B cell (primary cell): ENCODE measurements around the gene GRK6. TPM values are rescaled to one million over a fixed set of nuclear protein-coding genes. Genes with fewer than 3 reads are reported as not detected.

Experiments
- ATAC-seq: fragments of 200-7000 bp; cut with Tn5 transposase; one replicate; pipeline ENCODE4 v1.10.0; 2021; ENCODE audit warnings: low read depth, mild to moderate bottlenecking, moderate number of reproducible peaks, moderate library complexity
- CTCF ChIA-PET: fragments of 350-600 bp; sonication (Branson Sonifier 250); formaldehyde crosslinking; loops from one replicate; lab custom pipeline; 2021; ENCODE audit warnings: antibody characterized with exemption, inconsistent platforms; lab: Charles Lee
- POLR2A ChIA-PET: fragments of 350-600 bp; sonication (Branson Sonifier 250); formaldehyde crosslinking; loops from one replicate; lab custom pipeline; 2021; ENCODE audit warnings: antibody characterized with exemption; lab: Charles Lee
- DNase-seq: peaks from one replicate; pipeline ENCODE4 v3.0.0; 2013
- H2AFZ ChIP-seq: 2 replicates; pipeline ENCODE4 v1.6.1; 2012; ENCODE audit warnings: mild to moderate bottlenecking, low read depth, low read length; ENCODE audit not compliant: insufficient read depth, poor library complexity, severe bottlenecking
- H3K27ac ChIP-seq, 2 donors: 1 replicate in 1 of 2; 2 replicates in 1 of 2; pipeline ENCODE4 v1.5.1; 2012 to 2013; ENCODE audit warnings: low read length in 2 of 2, mild to moderate bottlenecking in 2 of 2, moderate library complexity in 1 of 2
- H3K27me3 ChIP-seq, 4 experiments: fragments of 200-600 bp in 1 of 4; sonication (generic) in 1 of 4; replicated peaks in 1 of 4; 1 replicate in 2 of 4; 2 replicates in 2 of 4; pipeline versions ENCODE4 v1.6.1 to v1.7.0; 2013 to 2016; ENCODE audit warnings: low read length in 3 of 4, mild to moderate bottlenecking in 2 of 4, mixed read lengths in 1 of 4, moderate library complexity in 1 of 4; ENCODE audit not compliant: insufficient read depth in 4 of 4, control insufficient read depth in 3 of 4; ENCODE audit errors: control extremely low read depth in 1 of 4
- H3K36me3 ChIP-seq, 2 experiments: replicated peaks in 1 of 2; 1 replicate in 1 of 2; 2 replicates in 1 of 2; pipeline versions ENCODE4 v1.6.1 to v1.7.1; 2013; ENCODE audit warnings: low read length in 1 of 2; ENCODE audit not compliant: insufficient read depth in 2 of 2, control insufficient read depth in 1 of 2; ENCODE audit errors: control extremely low read depth in 1 of 2, extremely low read depth in 1 of 2
- H3K4me1 ChIP-seq, 2 donors: fragments of 200-600 bp in 1 of 2; sonication (generic) in 1 of 2; 1 replicate in 1 of 2; 2 replicates in 1 of 2; pipeline versions ENCODE4 v1.5.1 to v1.6.1; 2013 to 2017; ENCODE audit warnings: low read length in 2 of 2; ENCODE audit not compliant: control insufficient read depth in 2 of 2, insufficient read depth in 2 of 2
- H3K4me2 ChIP-seq: replicated peaks from 2 replicates; pipeline ENCODE3; 2012; ENCODE audit warnings: mild to moderate bottlenecking, low read depth, low read length; ENCODE audit not compliant: poor library complexity, severe bottlenecking
- H3K4me3 ChIP-seq, 5 experiments: fragments of 200-600 bp in 1 of 5; sonication (generic) in 1 of 5; 1 replicate in 3 of 5; 2 replicates in 2 of 5; pipeline versions ENCODE4 v1.5.1 to v1.7.0; 2011 to 2016; ENCODE audit warnings: low read length in 4 of 5, mild to moderate bottlenecking in 4 of 5, low read depth in 2 of 5, control low read depth in 1 of 5, moderate library complexity in 1 of 5; ENCODE audit not compliant: insufficient read depth in 1 of 5; ENCODE audit errors: control extremely low read depth in 1 of 5, extremely low read depth in 1 of 5
- H3K79me2 ChIP-seq: fragments of 200-600 bp; sonication (generic); one replicate; pipeline ENCODE4 v1.6.0; 2016; ENCODE audit warnings: low read length; ENCODE audit not compliant: control insufficient read depth, insufficient read depth
- H3K9ac ChIP-seq: fragments of 200-600 bp; sonication (generic); 2 replicates; pipeline ENCODE4 v1.6.1; 2017; ENCODE audit warnings: mild to moderate bottlenecking, low read length, moderate library complexity
- H3K9me3 ChIP-seq, 3 donors: one replicate each; pipeline versions ENCODE4 v1.6.1 to v1.7.1; 2013; ENCODE audit warnings: low read length in 2 of 3; ENCODE audit not compliant: control insufficient read depth in 2 of 3, insufficient read depth in 1 of 3; ENCODE audit errors: control extremely low read depth in 1 of 3
- H4K20me1 ChIP-seq: 2 replicates; pipeline ENCODE4 v1.6.0; 2012; ENCODE audit warnings: mild to moderate bottlenecking, low read length; ENCODE audit not compliant: insufficient read depth, control insufficient read depth, poor library complexity, severe bottlenecking
- H3K27ac Mint-ChIP-seq: one replicate; pipeline ENCODE4 v1.8.0; 2021; ENCODE audit warnings: mixed read lengths
- H3K27me3 Mint-ChIP-seq: one replicate; pipeline ENCODE4 v1.8.0; 2021; ENCODE audit warnings: mixed read lengths
- H3K4me1 Mint-ChIP-seq: one replicate; pipeline ENCODE4 v1.8.0; 2021; ENCODE audit warnings: mixed read lengths
- H3K4me3 Mint-ChIP-seq: one replicate; pipeline ENCODE4 v1.8.0; 2021; ENCODE audit warnings: mixed read lengths
- H3K9me3 Mint-ChIP-seq: one replicate; pipeline ENCODE4 v1.8.0; 2022; ENCODE audit warnings: mixed read lengths; ENCODE audit not compliant: insufficient read depth
- EZH2 ChIP-seq: IDR thresholded peaks from 2 replicates; pipeline ENCODE4 v1.6.1; 2012; ENCODE audit warnings: borderline replicate concordance, low read depth, mild to moderate bottlenecking, moderate library complexity, low read length; ENCODE audit not compliant: insufficient read depth, poor library complexity, severe bottlenecking
- WGBS: methylation state at CpG from one replicate; pipeline ENCODE4 v1.1.5; 2013; ENCODE audit warnings: missing lambda C conversion rate; ENCODE audit not compliant: insufficient coverage; 5-methylcytosine and 5-hydroxymethylcytosine counted together
- intact Hi-C: fragments of 100-400 bp; cut with micrococcal nuclease; formaldehyde crosslinking; loops from one replicate; pipeline ENCODE4 v1.10.0; 2022
- polyA plus RNA-seq: library from polyadenylated mRNA; depleted of rRNA; stranded (reverse); fragments of >200 nt; gene quantifications from 2 replicates; pipeline ENCODE4 v1.2.3, GENCODE V29; 2012
- total RNA-seq, 2 donors: library from RNA; stranded (reverse); fragments of 120-200 nt in 1 of 2; gene quantifications; 1 replicate in 1 of 2; 2 replicates in 1 of 2; pipeline versions ENCODE4 v1.2.3 to v1.2.4, GENCODE V29; 2013 to 2022
- TF ChIP-seq, protein P1 (sequence below): fragments of 200-600 bp; IDR thresholded peaks from one replicate; pipeline ENCODE4 v1.8.0; 2022; ENCODE audit warnings: antibody characterized with exemption, mild to moderate bottlenecking

GRK6 gene
- total and polyA plus RNA-seq, 2 donors (not counting 1 experiment from before 2014, with no cell fraction given), result 155 to 173 TPM

DNA sequence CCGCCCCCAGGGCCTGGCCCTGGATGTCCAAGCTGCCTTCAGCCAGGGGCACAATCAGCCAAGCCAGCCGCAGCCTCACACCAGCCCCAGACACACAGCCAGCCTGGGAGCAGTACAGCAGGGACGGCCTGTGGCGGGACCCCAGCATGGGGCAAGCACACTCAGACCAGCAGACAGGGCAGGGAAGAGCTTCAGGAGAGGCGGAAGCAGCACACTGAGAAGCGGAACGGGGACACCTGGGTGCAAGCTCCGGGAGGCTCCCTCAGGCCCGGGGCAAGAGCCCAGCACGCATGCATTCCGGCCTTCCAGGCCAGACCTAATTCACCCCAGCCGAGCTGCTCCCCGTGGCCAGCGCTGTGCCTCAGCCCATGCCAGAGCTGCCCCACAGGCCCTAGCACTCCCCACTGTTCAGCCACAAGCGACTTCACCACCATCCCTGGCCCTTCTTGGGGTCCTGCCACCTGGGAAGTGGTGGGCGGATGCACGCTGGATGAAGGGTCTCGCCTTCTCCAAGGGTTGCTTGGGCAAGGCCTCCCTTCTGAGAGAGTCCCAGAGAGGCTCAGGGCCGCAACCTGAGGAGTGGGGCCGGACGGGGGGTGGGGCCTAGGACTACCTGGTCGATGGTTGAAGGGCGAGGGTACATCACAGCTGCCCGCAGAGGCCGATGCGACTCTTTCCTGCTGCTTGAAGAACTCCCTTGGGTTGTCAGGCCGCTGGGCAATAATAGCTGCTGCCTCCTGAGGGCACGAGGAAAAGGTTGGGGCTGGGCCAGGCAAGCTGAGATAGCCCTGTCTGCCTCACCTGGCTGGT is 33.5 kb downstream of the GRK6 start:
- no peaks in the 10 kb centered on the region for H3K27me3 ChIP-seq
- H4K20me1 ChIP-seq, result peaks cover 13% of the 10 kb centered on the region
- no peak overlapping the region for H3K4me3 ChIP-seq
- intact Hi-C loops, result no loop called here
- POLR2A ChIA-PET, result no interaction called here
- Mint-ChIP-seq H3K4me3 (no peak overlapping the region), H3K27ac (no peak overlapping the region), H3K4me1 (peaks cover 8% of the 10 kb centered on the region), H3K27me3 (no peaks in the 10 kb centered on the region), H3K9me3 (no peaks in the 10 kb centered on the region)
- H3K9me3 ChIP-seq, result peaks cover 0 to 4% (median 0%) of the 10 kb centered on the region in 3 donors
- H3K4me2 ChIP-seq, result no peak overlapping the region
- ATAC-seq, result no peak
- H3K4me1 ChIP-seq, result peaks cover 3 to 13% of the 10 kb centered on the region in 2 donors
- WGBS, result 96% methylated on average over 28 of the region's 28 CpGs
- TF ChIP-seq, protein P1, sequence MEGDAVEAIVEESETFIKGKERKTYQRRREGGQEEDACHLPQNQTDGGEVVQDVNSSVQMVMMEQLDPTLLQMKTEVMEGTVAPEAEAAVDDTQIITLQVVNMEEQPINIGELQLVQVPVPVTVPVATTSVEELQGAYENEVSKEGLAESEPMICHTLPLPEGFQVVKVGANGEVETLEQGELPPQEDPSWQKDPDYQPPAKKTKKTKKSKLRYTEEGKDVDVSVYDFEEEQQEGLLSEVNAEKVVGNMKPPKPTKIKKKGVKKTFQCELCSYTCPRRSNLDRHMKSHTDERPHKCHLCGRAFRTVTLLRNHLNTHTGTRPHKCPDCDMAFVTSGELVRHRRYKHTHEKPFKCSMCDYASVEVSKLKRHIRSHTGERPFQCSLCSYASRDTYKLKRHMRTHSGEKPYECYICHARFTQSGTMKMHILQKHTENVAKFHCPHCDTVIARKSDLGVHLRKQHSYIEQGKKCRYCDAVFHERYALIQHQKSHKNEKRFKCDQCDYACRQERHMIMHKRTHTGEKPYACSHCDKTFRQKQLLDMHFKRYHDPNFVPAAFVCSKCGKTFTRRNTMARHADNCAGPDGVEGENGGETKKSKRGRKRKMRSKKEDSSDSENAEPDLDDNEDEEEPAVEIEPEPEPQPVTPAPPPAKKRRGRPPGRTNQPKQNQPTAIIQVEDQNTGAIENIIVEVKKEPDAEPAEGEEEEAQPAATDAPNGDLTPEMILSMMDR, result no peak
- no peak for TF ChIP-seq EZH2
- H2AFZ ChIP-seq, result no peak overlapping the region
- H3K36me3 ChIP-seq, result no peaks in the 10 kb centered on the region
- H3K9ac ChIP-seq, result no peak overlapping the region
- CTCF ChIA-PET, result interaction anchor here (0.9 to 1.9 kb wide), 3 partner anchors 56 to 70 kb away, joined by 4 to 7 read pairs (median 4); no protein-coding TSS in a partner anchor
- H3K79me2 ChIP-seq, result no peaks in the 10 kb centered on the region
- no peak overlapping the region for H3K27ac ChIP-seq
- no peak for DNase-seq
